Astrocyte (in vitro differentiated cells and primary cell): ENCODE data around the gene NCF2. TPM values are rescaled to one million over a fixed set of nuclear protein-coding genes. Genes with fewer than 3 reads are reported as not detected.

Experiments
- DNase-seq: peaks from one replicate; pipeline ENCODE4 v3.0.0-alpha.2; 2010; ENCODE audit warnings: low read depth
- FAIRE-seq: peaks from 2 replicates; lab custom pipeline; 2011; peaks lifted over from hg19 to GRCh38; lab: Jason Lieb, UNC
- H2AFZ ChIP-seq: 2 replicates; pipeline ENCODE4 v1.6.0; 2012; ENCODE audit warnings: low read depth, low read length, inconsistent platforms
- H3K27ac ChIP-seq: 2 replicates; pipeline ENCODE4 v1.5.1; 2011; ENCODE audit warnings: low read depth, low read length, inconsistent platforms
- H3K27me3 ChIP-seq: 2 replicates; pipeline ENCODE4 v1.6.0; 2011; ENCODE audit warnings: low read length, inconsistent platforms; ENCODE audit not compliant: insufficient read depth
- H3K36me3 ChIP-seq: 2 replicates; pipeline ENCODE4 v1.5.1; 2011; ENCODE audit warnings: low read length, inconsistent platforms; ENCODE audit not compliant: insufficient read depth
- H3K4me1 ChIP-seq: 2 replicates; pipeline ENCODE4 v1.5.1; 2011; ENCODE audit warnings: low read length, inconsistent platforms; ENCODE audit not compliant: insufficient read depth
- H3K4me2 ChIP-seq: 2 replicates; pipeline ENCODE4 v1.6.0; 2012; ENCODE audit warnings: low read length, inconsistent platforms
- H3K4me3 ChIP-seq: 2 replicates; pipeline ENCODE4 v1.5.1; 2011; ENCODE audit warnings: low read depth, mild to moderate bottlenecking, low read length, inconsistent platforms; ENCODE audit not compliant: insufficient read depth
- H3K79me2 ChIP-seq: 2 replicates; pipeline ENCODE4 v1.6.0; 2012; ENCODE audit warnings: mild to moderate bottlenecking, low read length, inconsistent platforms; ENCODE audit not compliant: insufficient read depth
- H3K9ac ChIP-seq: 2 replicates; pipeline ENCODE4 v1.6.0; 2012; ENCODE audit warnings: mild to moderate bottlenecking, low read length, inconsistent platforms
- H3K9me3 ChIP-seq: 2 replicates; pipeline ENCODE4 v1.5.1; 2012; ENCODE audit warnings: low read depth, mild to moderate bottlenecking, low read length, inconsistent platforms; ENCODE audit not compliant: insufficient read depth
- H4K20me1 ChIP-seq: 2 replicates; pipeline ENCODE4 v1.6.0; 2012; ENCODE audit warnings: low read length, inconsistent platforms; ENCODE audit not compliant: insufficient read depth
- H3K27ac Mint-ChIP-seq: one replicate; pipeline ENCODE4 v1.8.0; 2021; ENCODE audit warnings: mild to moderate bottlenecking, mixed read lengths; ENCODE audit not compliant: unreplicated experiment
- H3K27me3 Mint-ChIP-seq: one replicate; pipeline ENCODE4 v1.8.0; 2021; ENCODE audit warnings: low read depth, mixed read lengths; ENCODE audit not compliant: unreplicated experiment
- H3K36me3 Mint-ChIP-seq: one replicate; pipeline ENCODE4 v1.8.0; 2021; ENCODE audit warnings: low read depth, mixed read lengths; ENCODE audit not compliant: unreplicated experiment
- H3K4me1 Mint-ChIP-seq: one replicate; pipeline ENCODE4 v1.8.0; 2021; ENCODE audit warnings: low read depth, mixed read lengths; ENCODE audit not compliant: unreplicated experiment
- H3K4me3 Mint-ChIP-seq: one replicate; pipeline ENCODE4 v1.8.0; 2021; ENCODE audit warnings: mild to moderate bottlenecking, moderate library complexity, mixed read lengths; ENCODE audit not compliant: unreplicated experiment
- H3K9me3 Mint-ChIP-seq: one replicate; pipeline ENCODE4 v1.8.0; 2021; ENCODE audit warnings: mild to moderate bottlenecking, mixed read lengths; ENCODE audit not compliant: unreplicated experiment
- CTCF ChIP-seq: IDR thresholded peaks from 2 replicates; pipeline ENCODE4 v1.5.1; 2011; ENCODE audit warnings: low read depth, mild to moderate bottlenecking, inconsistent platforms, low read length, moderate library complexity; ENCODE audit not compliant: insufficient read depth
- EZH2 ChIP-seq: IDR thresholded peaks from 2 replicates; pipeline ENCODE4 v1.6.1; 2012; ENCODE audit warnings: mild to moderate bottlenecking, low read length, inconsistent platforms; ENCODE audit not compliant: insufficient read depth
- total RNA-seq: library from RNA; stranded (reverse); gene quantifications from 2 replicates; pipeline ENCODE4 v1.2.1, GENCODE V29; 2021

Gene NCF2
- total RNA-seq, 1 donor from 2014 or later = 4.3 TPM

GRCh38 chr1:183582021-183582713 lies 8.1 kb downstream of the NCF2 start:
- Histone ChIP-seq H4K20me1 (no peaks in the 10 kb centered on the region), H3K27ac (no peak overlapping the region), H3K4me3 (no peak overlapping the region), H3K36me3 (no peaks in the 10 kb centered on the region), H3K9ac (no peak overlapping the region), H3K4me2 (no peak overlapping the region), H3K27me3 (no peaks in the 10 kb centered on the region), H2AFZ (no peak overlapping the region), H3K9me3 (no peaks in the 10 kb centered on the region), H3K79me2 (no peaks in the 10 kb centered on the region), H3K4me1 (no peaks in the 10 kb centered on the region)
- no peak for DNase-seq
- Mint-ChIP-seq H3K36me3 (no peaks in the 10 kb centered on the region), H3K4me3 (no peak overlapping the region), H3K27me3 (peaks cover 6% of the 10 kb centered on the region), H3K4me1 (no peaks in the 10 kb centered on the region), H3K27ac (no peak overlapping the region), H3K9me3 (no peaks in the 10 kb centered on the region)
- FAIRE-seq = no peak
- no peak for TF ChIP-seq EZH2
- no peak for TF ChIP-seq CTCF

GRCh38 chr1:183580281-183580682 lies 10.0 kb downstream of the NCF2 start:
- Mint-ChIP-seq H3K27me3 (peaks cover 19% of the 10 kb centered on the region), H3K36me3 (no peaks in the 10 kb centered on the region), H3K9me3 (no peaks in the 10 kb centered on the region), H3K27ac (no peak overlapping the region), H3K4me1 (no peaks in the 10 kb centered on the region), H3K4me3 (no peak overlapping the region)
- H3K79me2 ChIP-seq = no peaks in the 10 kb centered on the region
- FAIRE-seq (no peak), DNase-seq (no peak)
- H3K9ac ChIP-seq = no peak overlapping the region
- H3K9me3 ChIP-seq = no peaks in the 10 kb centered on the region
- H3K27ac ChIP-seq = no peak overlapping the region
- no peaks in the 10 kb centered on the region for H3K4me1 ChIP-seq
- no peaks in the 10 kb centered on the region for H3K27me3 ChIP-seq
- no peak overlapping the region for H3K4me3 ChIP-seq
- TF ChIP-seq CTCF (peak; percentile 13), EZH2 (no peak)
- H3K36me3 ChIP-seq = no peaks in the 10 kb centered on the region
- H4K20me1 ChIP-seq = no peaks in the 10 kb centered on the region
- no peak overlapping the region for H3K4me2 ChIP-seq
- no peak overlapping the region for H2AFZ ChIP-seq

GRCh38 chr1:183578856-183579255 lies 11.4 kb downstream of the NCF2 start:
- peaks cover 23% of the 10 kb centered on the region for H3K27me3 Mint-ChIP-seq
- FAIRE-seq = no peak

More at GRCh38 chr1:183578856-183579255, 11.4 kb downstream of the NCF2 start:
- no peaks in the 10 kb centered on the region for H3K27me3 ChIP-seq
- Mint-ChIP-seq H3K9me3 (no peaks in the 10 kb centered on the region), H3K4me3 (no peak overlapping the region), H3K4me1 (no peaks in the 10 kb centered on the region), H3K27ac (no peak overlapping the region), H3K36me3 (no peaks in the 10 kb centered on the region)
- TF ChIP-seq EZH2 (no peak), CTCF (no peak)
- H4K20me1 ChIP-seq = no peaks in the 10 kb centered on the region
- no peak overlapping the region for H3K27ac ChIP-seq
- no peaks in the 10 kb centered on the region for H3K9me3 ChIP-seq
- no peak overlapping the region for H2AFZ ChIP-seq
- no peaks in the 10 kb centered on the region for H3K36me3 ChIP-seq
- no peak overlapping the region for H3K4me3 ChIP-seq
- H3K4me2 ChIP-seq = no peak overlapping the region
- no peaks in the 10 kb centered on the region for H3K79me2 ChIP-seq
- no peak for DNase-seq
- no peaks in the 10 kb centered on the region for H3K4me1 ChIP-seq
- no peak overlapping the region for H3K9ac ChIP-seq
